Measurements from ENCODE around the gene BICRA. TPM values are rescaled to one million over a fixed set of nuclear protein-coding genes. Genes with fewer than 3 reads are reported as not detected.
A peak's percentile ranks its signal among the peaks of the same experiment; 100 is the strongest.

Gene BICRA
- total and polyA plus RNA-seq, 2 of the 4 experiments (the other 2 are of a cell fraction), result 1.8 to 3.5 TPM

GRCh38 chr19:47704024-47704423 is 95.1 kb downstream of the BICRA start (continued):
- peak; percentile 94 for TF ChIP-seq RCOR1 (IDR thresholded peaks at IDR 0.05; ENCODE audit: insufficient replicate concordance, low read length)

- intact Hi-C loops (cut with micrococcal nuclease) (no loop called here), in situ Hi-C loops (cut with MboI; ENCODE audit: low sequenced_read_pairs) (loop anchor here (5.0 to 25.0 kb wide), 2 partner anchors 267 to 417 kb away; no protein-coding TSS in a partner anchor), dilution Hi-C loops (cut with HindIII; ENCODE audit: low sequenced_read_pairs, unreplicated experiment) (no loop called here)
- peak overlapping the region; percentile 89; the same call in 1 of the 2 replicates for H2AK5ac ChIP-seq (ENCODE audit: low read depth, low read length)
- H3K27ac ChIP-seq (ENCODE audit: insufficient read depth, low read length), result peak overlapping the region; percentile 67; the same call in 1 of the 2 replicates
- ChIA-PET CTCF (interaction anchor here (1.4 to 1.8 kb wide), 5 partner anchors 8 to 277 kb away, joined by 3 to 8 read pairs (median 4); partner anchors contain the start of genes EHD2 and NAPA), POLR2A (ENCODE audit: unreplicated experiment) (no interaction called here)
- H2BK120ac ChIP-seq (ENCODE audit: low read depth, low read length), result peak overlapping the region; percentile 54; the same call in 1 of the 2 replicates
- BruUV-seq (replicated peaks), result no TSS peak
- H3K79me1 ChIP-seq (ENCODE audit: low read depth in 1 of 2, low read length in 2 of 2), result peaks cover 0 to 14% of the 10 kb centered on the region in 2 experiments; a peak in 1 of 4 replicates
- H3K4me2 ChIP-seq (ENCODE audit: low read depth, low read length), result no peak overlapping the region
- H3K23ac ChIP-seq (ENCODE audit: low read depth, low read length), result no peak overlapping the region; the same call in 1 of the 2 replicates
- ATAC-seq (ENCODE audit: low read depth), result no peak
- H3K36me3 ChIP-seq (ENCODE audit: control insufficient read depth, insufficient read depth, low read length), result peaks cover 25% of the 10 kb centered on the region; the same call in 1 of the 2 replicates
- peaks cover 4% of the 10 kb centered on the region; the same call in 1 of the 2 replicates for H3K9me3 ChIP-seq (ENCODE audit: control insufficient read depth, insufficient read depth, low read length)
- peaks cover 29% of the 10 kb centered on the region for H4K20me1 ChIP-seq (ENCODE audit: insufficient read depth, low read length)
- H3K9me1 ChIP-seq (ENCODE audit: insufficient read depth, low read length), result peaks cover 4% of the 10 kb centered on the region
- no peak overlapping the region for H3K4me3 ChIP-seq (ENCODE audit: insufficient read depth, low read depth, low read length)
- DNase-seq, result no peak
- peak overlapping the region; percentile 15; the same call in 1 of the 2 replicates for H3K18ac ChIP-seq (ENCODE audit: low read depth, low read length)
- peak overlapping the region; percentile 81 for H2BK5ac ChIP-seq (ENCODE audit: low read depth, low read length, poor library complexity, severe bottlenecking)
- no peak overlapping the region for H4K5ac ChIP-seq (ENCODE audit: low read depth, low read length)
- peaks cover 5% of the 10 kb centered on the region for H3K4me1 ChIP-seq (ENCODE audit: control insufficient read depth, insufficient read depth, low read length)
- H4K8ac ChIP-seq (ENCODE audit: low read depth in 2 of 2, low read length in 2 of 2), result peak overlapping the region in 1 of 2 experiments; percentile 15; a peak in 1 of 4 replicates
- H2AFZ ChIP-seq (replicated peaks; ENCODE audit: low read length, poor library complexity), result no peak overlapping the region
- H2BK15ac ChIP-seq (ENCODE audit: low read depth, low read length), result peak overlapping the region; percentile 13; the same call in 1 of the 3 replicates
- no peak overlapping the region for H3K56ac ChIP-seq (ENCODE audit: extremely low read depth, insufficient read depth, low read length)
- peak overlapping the region; percentile 65 for H3K4ac ChIP-seq (ENCODE audit: low read depth, low read length)
- no peaks in the 10 kb centered on the region for H3K27me3 ChIP-seq (ENCODE audit: control insufficient read depth, insufficient read depth, low read length)
- no peak overlapping the region for H3K9ac ChIP-seq (ENCODE audit: low read depth, low read length)
- no peak overlapping the region for H4K91ac ChIP-seq (ENCODE audit: insufficient read depth, low read depth, low read length)
- no CpG with 5 or more reads among the region's 3 CpGs for WGBS, 2 experiments (ENCODE audit: extremely low coverage in 2 of 2, insufficient read length in 1 of 2)
- no peak overlapping the region for H2AK9ac ChIP-seq (replicated peaks; ENCODE audit: low read depth, low read length, poor library complexity)
- peak overlapping the region; percentile 58; the same call in 1 of the 2 replicates for H3K14ac ChIP-seq (replicated peaks; ENCODE audit: low read depth, low read length)
- H2BK20ac ChIP-seq (ENCODE audit: low read depth, low read length), result 0 out of 2 replicates have a peak overlapping the region, but pooled peaks have one; percentile 45
- TF ChIP-seq ELK1 (IDR thresholded peaks at IDR 0.05; ENCODE audit: borderline replicate concordance, low read depth, low read length) (no peak), POLR2A (IDR thresholded peaks at IDR 0.05; ENCODE audit: low read depth, low read length) (no peak), USF2 (IDR thresholded peaks at IDR 0.05; ENCODE audit: low read depth, low read length) (no peak), NFE2L2 (IDR thresholded peaks at IDR 0.05; ENCODE audit: low read depth, low read length) (no peak), CTCF (conservative IDR thresholded peaks at IDR 0.05; ENCODE audit: low read depth, low read length) (no peak), FOS (IDR thresholded peaks at IDR 0.05; ENCODE audit: low read depth, low read length) (no peak), MAZ (IDR thresholded peaks at IDR 0.05; ENCODE audit: borderline replicate concordance, low read depth, low read length) (no peak), RAD21 (IDR thresholded peaks at IDR 0.05; ENCODE audit: low read length) (no peak), CEBPB (IDR thresholded peaks at IDR 0.05; ENCODE audit: low read depth, low read length) (no peak), MAFK (IDR thresholded peaks at IDR 0.05; ENCODE audit: low read depth, low read length) (no peak), RFX5 (IDR thresholded peaks at IDR 0.05; ENCODE audit: low read depth, low read length) (no peak), SMC3 (IDR thresholded peaks at IDR 0.05; ENCODE audit: low read depth, low read length) (no peak)
These were observed 95.7 kb downstream of the BICRA start for GRCh38 chr19:47704656-47705055.
